K562 (cell line): ENCODE measurements around the gene PGBD1. TPM values are rescaled to one million over a fixed set of nuclear protein-coding genes. Genes with fewer than 3 reads are reported as not detected.
A peak's percentile ranks its signal among the peaks of the same experiment; 100 is the strongest.

Experiments used
- CHAMP1 ChIP-seq: fragments of 450-650 bp; IDR thresholded peaks from 2 replicates; pipeline ENCODE4 v1.6.1; 2016; ENCODE audit warnings: mild to moderate bottlenecking
- CHD2 ChIP-seq: IDR thresholded peaks from 2 replicates; pipeline ENCODE4 v1.6.1; 2011; ENCODE audit warnings: low read depth, low read length
- CXXC5 ChIP-seq: fragments of 250-450 bp; sonication (Bioruptor Pico); IDR thresholded peaks from 2 replicates; pipeline ENCODE4 v1.8.0; 2022; ENCODE audit warnings: inconsistent platforms, mild to moderate bottlenecking, moderate library complexity
- FOXO4 ChIP-seq: fragments of 450-650 bp; formaldehyde crosslinking; IDR thresholded peaks from 2 replicates; pipeline ENCODE4 v1.4.0; 2020; ENCODE audit warnings: mild to moderate bottlenecking, moderate library complexity
- FUS ChIP-seq: fragments of 200-400 bp; formaldehyde crosslinking; optimal IDR thresholded peaks from 2 replicates; pipeline ENCODE3; 2017; ENCODE audit warnings: low read depth, low read length
- MXI1 ChIP-seq: IDR thresholded peaks from 2 replicates; pipeline ENCODE4 v1.6.1; 2011; ENCODE audit warnings: low read depth, mild to moderate bottlenecking, improper control_type of control experiment, low read length
- POLR3G ChIP-seq: IDR thresholded peaks from 2 replicates; pipeline ENCODE4 v1.6.1; 2011; ENCODE audit not compliant: insufficient read length, insufficient replicate concordance; ENCODE audit errors: extremely low read depth
- SMARCA4 ChIP-seq: fragments of 450-650 bp; IDR thresholded peaks from 2 replicates; pipeline ENCODE4 v1.6.1; 2016
- SREBF2 ChIP-seq: sonication (generic); formaldehyde crosslinking; IDR thresholded peaks from 2 replicates; pipeline ENCODE4 v1.4.0; 2020; ENCODE audit warnings: mild to moderate bottlenecking, missing genetic modification reagents
- STAT5A ChIP-seq: IDR thresholded peaks from 2 replicates; pipeline ENCODE4 v1.6.1; 2012; ENCODE audit warnings: low read length, inconsistent platforms, borderline replicate concordance
- TAF15 ChIP-seq: fragments of 200-400 bp; formaldehyde crosslinking; IDR thresholded peaks from 2 replicates; pipeline ENCODE4 v1.6.1; 2017; ENCODE audit warnings: mild to moderate bottlenecking, low read depth, low read length, moderate library complexity
- THRAP3 ChIP-seq: fragments of 450-650 bp; IDR thresholded peaks from 2 replicates; pipeline ENCODE4 v1.6.1; 2016; ENCODE audit warnings: mild to moderate bottlenecking, inconsistent platforms, borderline replicate concordance
- XRCC4 ChIP-seq: IDR thresholded peaks from one replicate; pipeline ENCODE4 v1.6.1; 2011; ENCODE audit not compliant: insufficient read depth, insufficient read length; ENCODE audit errors: extremely low read depth
- YY1 ChIP-seq, 3 experiments: IDR thresholded peaks; 2 replicates each; pipeline ENCODE4 v1.6.1; 2011; ENCODE audit warnings: low read length in 2 of 3, mild to moderate bottlenecking in 2 of 3, moderate library complexity in 2 of 3, borderline replicate concordance in 1 of 3, control low read depth in 1 of 3, low read depth in 1 of 3; ENCODE audit not compliant: insufficient read depth in 3 of 3, insufficient replicate concordance in 2 of 3, control insufficient read depth in 1 of 3, insufficient read length in 1 of 3; ENCODE audit errors: extremely low read depth in 1 of 3
- ZBTB2 ChIP-seq: fragments of 450-650 bp; IDR thresholded peaks from 2 replicates; pipeline ENCODE4 v1.6.1; 2016; ENCODE audit warnings: antibody characterized with exemption
- ZNF224 ChIP-seq: sonication (generic); formaldehyde crosslinking; IDR thresholded peaks from 2 replicates; pipeline ENCODE4 v1.8.0; 2022; ENCODE audit warnings: mild to moderate bottlenecking, missing genetic modification reagents
- ZNF398 ChIP-seq: fragments of 250-450 bp; sonication (Bioruptor Pico); IDR thresholded peaks from 2 replicates; pipeline ENCODE4 v1.8.0; 2021; ENCODE audit warnings: moderate library complexity, mild to moderate bottlenecking, inconsistent platforms
- ZNF740 ChIP-seq, 3 experiments: fragments of 200-800 bp in 1 of 3; sonication (Bioruptor generic) in 1 of 3; sonication (generic) in 1 of 3; formaldehyde crosslinking in 1 of 3; IDR thresholded peaks; 2 replicates each; pipeline versions ENCODE4 v1.6.1 to v1.8.0; 2016 to 2022; ENCODE audit warnings: mild to moderate bottlenecking in 2 of 3, missing compliant biosample characterization in 2 of 3, missing genetic modification characterization in 2 of 3, missing genetic modification reagents in 1 of 3
- ZNF778 ChIP-seq: fragments of 450-650 bp; formaldehyde crosslinking; IDR thresholded peaks from 2 replicates; pipeline ENCODE4 v1.4.0; 2020; ENCODE audit warnings: mild to moderate bottlenecking, moderate library complexity
- ZNF785 ChIP-seq: fragments of 250-450 bp; sonication (Bioruptor Pico); IDR thresholded peaks from 2 replicates; pipeline ENCODE4 v1.4.0; 2020; ENCODE audit warnings: mild to moderate bottlenecking
- polyA plus RNA-seq, 8 experiments: library from polyadenylated mRNA; depleted of rRNA in 4 of 8; stranded (reverse) in 5 of 8; unstranded in 3 of 8; fragments of >200 nt; fragmentation: Nextera tagmentation in 2 of 8; fragmentation: Illumina TruSeq in 1 of 8; extraction: Ambion mirVana in 2 of 8; extraction: Trizol in 1 of 8; gene quantifications; 2 replicates each; pipeline versions ENCODE4 v1.2.1 to v1.2.3, GENCODE V29; 2011 to 2014; ENCODE audit warnings: inconsistent platforms in 1 of 8, missing spikeins in 1 of 8
- total RNA-seq, 7 experiments: library from RNA; depleted of rRNA in 6 of 7; stranded (reverse); fragments of >200 nt in 6 of 7; fragmentation: Illumina TruSeq in 2 of 7; extraction: Trizol in 2 of 7; gene quantifications; 2 replicates each; pipeline versions ENCODE4 v1.2.1 to v1.2.3, GENCODE V29; 2011 to 2021; ENCODE audit warnings: low replicate concordance in 1 of 7

The PGBD1 gene
- total and polyA plus RNA-seq, 9 of the 15 experiments (the other 6 are each of a cell fraction or from before 2014, with no cell fraction given), result 3.3 to 9.0 (median 7.3) TPM

GRCh38 chr6:28351493-28351925 lies 70.1 kb downstream of the PGBD1 start (continued):
- TF ChIP-seq YY1 (IDR thresholded peaks at IDR 0.05; ENCODE audit: borderline replicate concordance in 1 of 3, control insufficient read depth in 1 of 3, extremely low read depth in 1 of 3, insufficient read depth in 3 of 3, insufficient read length in 1 of 3, insufficient replicate concordance in 2 of 3, low read depth in 1 of 3, low read length in 2 of 3), result no peak
- no peak for TF ChIP-seq TAF15
- TF ChIP-seq MXI1, result no peak
- TF ChIP-seq ZBTB2, result peak; percentile 93
- TF ChIP-seq SREBF2 (CRISPR knock-in tag), result no peak
- TF ChIP-seq FOXO4 (CRISPR knock-in tag), result no peak
- TF ChIP-seq CXXC5 (CRISPR knock-in tag), result no peak
- no peak for TF ChIP-seq CHD2
- TF ChIP-seq POLR3G, result no peak
- peak; percentile 45; the same call in 1 of the 2 replicates for TF ChIP-seq CHAMP1
- TF ChIP-seq XRCC4, result no peak
- TF ChIP-seq ZNF785 (CRISPR knock-in tag), result no peak
- TF ChIP-seq SMARCA4, result peak; percentile 91
- no peak for TF ChIP-seq FUS
- TF ChIP-seq THRAP3, result peak; percentile 99
- no peak for TF ChIP-seq STAT5A
- TF ChIP-seq ZNF740 (CRISPR knock-in tag; IDR thresholded peaks at IDR 0.05), result no peak
- TF ChIP-seq ZNF740 (tag; IDR thresholded peaks at IDR 0.05), result no peak
- no peak for TF ChIP-seq ZNF778 (CRISPR knock-in tag)
- TF ChIP-seq ZNF398, result no peak
- no peak for TF ChIP-seq ZNF224 (CRISPR knock-in tag)
